GM19099 (cell line): ENCODE results near the gene IL1RN.

Experiments used
- POLR2A ChIP-seq: IDR thresholded peaks from 3 replicates; pipeline ENCODE4 v1.6.1; 2011; ENCODE audit warnings: low read depth; ENCODE audit not compliant: insufficient read length; ENCODE audit errors: extremely low read depth

IL1RN gene

GRCh38 chr2:113093613-113093977 is 33.8 kb upstream of the IL1RN start:
- TF ChIP-seq POLR2A, result no peak

- no peak for TF ChIP-seq POLR2A
Observed at GRCh38 chr2:113098041-113098440, 29.4 kb upstream of the IL1RN start.

GRCh38 chr2:113098532-113098931 is 28.9 kb upstream of the IL1RN start:
- no peak for TF ChIP-seq POLR2A

- no peak for TF ChIP-seq POLR2A
Observed at GRCh38 chr2:113102133-113102532, 25.3 kb upstream of the IL1RN start.

GRCh38 chr2:113103277-113103676 is 24.1 kb upstream of the IL1RN start:
- TF ChIP-seq POLR2A, result no peak

- no peak for TF ChIP-seq POLR2A
Observed at GRCh38 chr2:113104054-113104611, 23.3 kb upstream of the IL1RN start.

- no peak for TF ChIP-seq POLR2A
Observed at GRCh38 chr2:113105047-113105785, 22.2 kb upstream of the IL1RN start.

- no peak for TF ChIP-seq POLR2A
Observed at GRCh38 chr2:113111121-113111520, 16.3 kb upstream of the IL1RN start.

- TF ChIP-seq POLR2A, result no peak
Observed at GRCh38 chr2:113111823-113112287, 15.5 kb upstream of the IL1RN start.

GRCh38 chr2:113112441-113112840 is 15.0 kb upstream of the IL1RN start:
- TF ChIP-seq POLR2A, result no peak

- no peak for TF ChIP-seq POLR2A
Observed at GRCh38 chr2:113112871-113113270, 14.5 kb upstream of the IL1RN start.

- no peak for TF ChIP-seq POLR2A
Observed at GRCh38 chr2:113113807-113114206, 13.6 kb upstream of the IL1RN start.

GRCh38 chr2:113114224-113114945 is 13.0 kb upstream of the IL1RN start:
- no peak for TF ChIP-seq POLR2A

- no peak for TF ChIP-seq POLR2A
Observed at GRCh38 chr2:113114996-113115395, 12.4 kb upstream of the IL1RN start.

GRCh38 chr2:113116100-113116958 is 11.1 kb upstream of the IL1RN start:
- no peak for TF ChIP-seq POLR2A
